ENCODE data around the gene ACO2.
A peak's percentile ranks its signal among the peaks of the same experiment; 100 is the strongest.

Gene ACO2

DNA sequence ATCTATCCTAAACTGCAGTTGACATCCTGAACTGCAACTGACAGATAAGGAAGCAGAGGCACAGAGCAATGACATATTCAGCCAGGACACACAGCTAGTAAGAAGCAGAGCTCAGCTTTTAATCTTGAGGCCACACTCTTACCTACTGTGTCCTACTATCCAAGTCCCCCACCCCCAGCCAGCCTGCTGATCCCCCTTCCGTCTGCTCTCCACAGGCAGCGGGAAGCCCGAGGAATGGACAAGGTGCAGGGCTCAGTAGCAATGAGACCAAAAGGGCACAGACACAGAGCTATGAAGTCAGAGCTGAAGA lies 71.0 kb downstream of the ACO2 start:
- H3K36me3 ChIP-seq (ENCODE audit: control insufficient read depth in 1 of 2, insufficient read depth in 2 of 2, low read length in 2 of 2), result peaks cover 18 to 25% of the 10 kb centered on the region in 2 experiments
- H2BK120ac ChIP-seq (ENCODE audit: insufficient read depth, low read length, poor library complexity), result no peak overlapping the region
- H3K4me2 ChIP-seq (ENCODE audit: low read length), result no peak overlapping the region
- no CpG with 5 or more reads among the region's 3 CpGs for WGBS (ENCODE audit: extremely low coverage, insufficient coverage, insufficient read length)
- no peak overlapping the region for H3K27ac ChIP-seq (ENCODE audit: low read depth, low read length)
- H3K79me2 ChIP-seq (ENCODE audit: control insufficient read depth, insufficient read depth, low read length, poor library complexity), result peaks cover 8% of the 10 kb centered on the region
- no peak overlapping the region for H4K12ac ChIP-seq (ENCODE audit: low read depth, low read length)
- H3K27me3 ChIP-seq (ENCODE audit: insufficient read depth, low read length), result no peaks in the 10 kb centered on the region
- no peak overlapping the region for H4K91ac ChIP-seq (ENCODE audit: low read depth, low read length)
- no peaks in the 10 kb centered on the region for H3K9me3 ChIP-seq (ENCODE audit: insufficient read depth, low read depth, low read length)
- H2AFZ ChIP-seq (ENCODE audit: insufficient read depth, low read length, poor library complexity), result no peak overlapping the region
- no peak overlapping the region for H3K23ac ChIP-seq (ENCODE audit: low read length)
- no peak overlapping the region for H3K9ac ChIP-seq (ENCODE audit: low read length)
- no peak overlapping the region for H3K18ac ChIP-seq (ENCODE audit: low read length)
- no peak overlapping the region for H4K8ac ChIP-seq (ENCODE audit: low read depth, low read length)
- no peak overlapping the region for H3K4me3 ChIP-seq (ENCODE audit: low read depth, low read length)
- H3K14ac ChIP-seq (ENCODE audit: low read length), result no peak overlapping the region
- no peak overlapping the region for H3K4ac ChIP-seq (ENCODE audit: low read depth, low read length)
- H2BK5ac ChIP-seq (ENCODE audit: low read depth, low read length, poor library complexity), result no peak overlapping the region
- peaks cover 5% of the 10 kb centered on the region for H3K79me1 ChIP-seq (ENCODE audit: low read length)
- H3K4me1 ChIP-seq (ENCODE audit: control insufficient read depth in 1 of 2, insufficient read depth in 2 of 2, low read length in 2 of 2), result peaks cover 3 to 5% of the 10 kb centered on the region in 2 experiments
- no peak overlapping the region for H2BK12ac ChIP-seq (ENCODE audit: low read length)
- H2AK5ac ChIP-seq (ENCODE audit: low read length), result no peak overlapping the region
- DNase-seq, result no peak

GRCh38 chr22:41540365-41540764 lies 71.4 kb downstream of the ACO2 start:
- H4K12ac ChIP-seq (ENCODE audit: low read depth, low read length), result no peak overlapping the region
- no peak overlapping the region for H3K23ac ChIP-seq (ENCODE audit: low read length)
- H2AK5ac ChIP-seq (ENCODE audit: low read length), result no peak overlapping the region
- no peak overlapping the region for H3K9ac ChIP-seq (ENCODE audit: low read length)
- H3K14ac ChIP-seq (ENCODE audit: low read length), result no peak overlapping the region
- DNase-seq, result no peak
- H4K8ac ChIP-seq (ENCODE audit: low read depth, low read length), result no peak overlapping the region
- H3K4me1 ChIP-seq (ENCODE audit: control insufficient read depth in 1 of 2, insufficient read depth in 2 of 2, low read length in 2 of 2), result peaks cover 3 to 5% of the 10 kb centered on the region in 2 experiments
- H3K4me2 ChIP-seq (ENCODE audit: low read length), result no peak overlapping the region
- H3K9me3 ChIP-seq (ENCODE audit: insufficient read depth, low read depth, low read length), result no peaks in the 10 kb centered on the region
- no peak overlapping the region for H2BK5ac ChIP-seq (ENCODE audit: low read depth, low read length, poor library complexity)
- H3K36me3 ChIP-seq (ENCODE audit: control insufficient read depth in 1 of 2, insufficient read depth in 2 of 2, low read length in 2 of 2), result peaks cover 18 to 25% of the 10 kb centered on the region in 2 experiments
- no peak overlapping the region for H3K27ac ChIP-seq (ENCODE audit: low read depth, low read length)
- peaks cover 5% of the 10 kb centered on the region for H3K79me1 ChIP-seq (ENCODE audit: low read length)
- H2AFZ ChIP-seq (ENCODE audit: insufficient read depth, low read length, poor library complexity), result no peak overlapping the region
- no peak overlapping the region for H3K4me3 ChIP-seq (ENCODE audit: low read depth, low read length)
- H3K27me3 ChIP-seq (ENCODE audit: insufficient read depth, low read length), result no peaks in the 10 kb centered on the region
- H3K18ac ChIP-seq (ENCODE audit: low read length), result no peak overlapping the region
- peaks cover 8% of the 10 kb centered on the region for H3K79me2 ChIP-seq (ENCODE audit: control insufficient read depth, insufficient read depth, low read length, poor library complexity)
- no CpG with 5 or more reads among the region's 7 CpGs for WGBS (ENCODE audit: extremely low coverage, insufficient coverage, insufficient read length)
- no peak overlapping the region for H2BK120ac ChIP-seq (ENCODE audit: insufficient read depth, low read length, poor library complexity)
- H3K4ac ChIP-seq (ENCODE audit: low read depth, low read length), result no peak overlapping the region
- H4K91ac ChIP-seq (ENCODE audit: low read depth, low read length), result no peak overlapping the region
- H2BK12ac ChIP-seq (ENCODE audit: low read length), result no peak overlapping the region

GRCh38 chr22:41541484-41541883 lies 72.6 kb downstream of the ACO2 start:
- no peak overlapping the region for H3K27ac ChIP-seq (ENCODE audit: low read depth, low read length)
- H3K79me2 ChIP-seq (ENCODE audit: control insufficient read depth, insufficient read depth, low read length, poor library complexity), result peaks cover 8% of the 10 kb centered on the region
- H2BK120ac ChIP-seq (ENCODE audit: insufficient read depth, low read length, poor library complexity), result no peak overlapping the region
- peaks cover 5% of the 10 kb centered on the region for H3K79me1 ChIP-seq (ENCODE audit: low read length)
- no peaks in the 10 kb centered on the region for H3K9me3 ChIP-seq (ENCODE audit: insufficient read depth, low read depth, low read length)
- no peak overlapping the region for H2BK12ac ChIP-seq (ENCODE audit: low read length)
- no peak for DNase-seq
- H2AFZ ChIP-seq (ENCODE audit: insufficient read depth, low read length, poor library complexity), result no peak overlapping the region
- no peak overlapping the region for H3K23ac ChIP-seq (ENCODE audit: low read length)
- H3K4me1 ChIP-seq (ENCODE audit: control insufficient read depth in 1 of 2, insufficient read depth in 2 of 2, low read length in 2 of 2), result peaks cover 3 to 5% of the 10 kb centered on the region in 2 experiments
- H2BK5ac ChIP-seq (ENCODE audit: low read depth, low read length, poor library complexity), result no peak overlapping the region
- no peak overlapping the region for H3K18ac ChIP-seq (ENCODE audit: low read length)
- peak overlapping the region; percentile 38 for H3K4me3 ChIP-seq (ENCODE audit: low read depth, low read length)
- peaks cover 18 to 25% of the 10 kb centered on the region in 2 experiments for H3K36me3 ChIP-seq (ENCODE audit: control insufficient read depth in 1 of 2, insufficient read depth in 2 of 2, low read length in 2 of 2)
- H3K27me3 ChIP-seq (ENCODE audit: insufficient read depth, low read length), result no peaks in the 10 kb centered on the region
- H3K4me2 ChIP-seq (ENCODE audit: low read length), result no peak overlapping the region
- H3K9ac ChIP-seq (ENCODE audit: low read length), result no peak overlapping the region
- no peak overlapping the region for H4K91ac ChIP-seq (ENCODE audit: low read depth, low read length)
- H4K12ac ChIP-seq (ENCODE audit: low read depth, low read length), result no peak overlapping the region
- no peak overlapping the region for H4K8ac ChIP-seq (ENCODE audit: low read depth, low read length)
- no peak overlapping the region for H3K4ac ChIP-seq (ENCODE audit: low read depth, low read length)
- H3K14ac ChIP-seq (ENCODE audit: low read length), result no peak overlapping the region
- WGBS (ENCODE audit: extremely low coverage, insufficient coverage, insufficient read length), result no CpG with 5 or more reads among the region's 3 CpGs
- no peak overlapping the region for H2AK5ac ChIP-seq (ENCODE audit: low read length)

DNA sequence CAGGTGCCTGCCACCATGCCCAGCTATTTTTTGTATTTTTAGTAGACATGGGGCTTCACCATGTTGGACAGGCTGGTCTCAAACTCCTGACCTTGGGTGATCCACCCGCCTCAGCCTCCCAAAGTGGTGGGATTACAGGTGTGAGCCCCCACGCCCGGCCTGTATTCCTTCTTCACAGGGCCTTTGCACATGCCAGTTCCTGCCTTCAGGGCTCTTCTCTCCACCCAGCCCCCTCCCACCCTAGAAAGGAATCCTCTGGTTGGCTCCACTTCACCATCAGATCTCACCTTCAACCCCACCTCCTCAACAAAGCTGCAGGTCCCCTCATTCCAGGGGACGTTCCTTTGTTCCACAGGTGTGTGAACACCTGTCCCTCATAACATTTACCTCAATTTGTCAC lies 73.3 kb downstream of the ACO2 start:
- Histone ChIP-seq H3K9me3 (ENCODE audit: insufficient read depth, low read depth, low read length) (no peaks in the 10 kb centered on the region), H3K18ac (ENCODE audit: low read length) (no peak overlapping the region), H3K36me3 (ENCODE audit: control insufficient read depth in 1 of 2, insufficient read depth in 2 of 2, low read length in 2 of 2) (peaks cover 16 to 22% of the 10 kb centered on the region in 2 experiments), H4K8ac (ENCODE audit: low read depth, low read length) (no peak overlapping the region), H2BK5ac (ENCODE audit: low read depth, low read length, poor library complexity) (no peak overlapping the region), H3K4ac (ENCODE audit: low read depth, low read length) (no peak overlapping the region), H4K12ac (ENCODE audit: low read depth, low read length) (no peak overlapping the region), H4K91ac (ENCODE audit: low read depth, low read length) (no peak overlapping the region), H2AK5ac (ENCODE audit: low read length) (no peak overlapping the region), H3K79me2 (ENCODE audit: control insufficient read depth, insufficient read depth, low read length, poor library complexity) (peaks cover 8% of the 10 kb centered on the region), H2BK12ac (ENCODE audit: low read length) (no peak overlapping the region), H3K4me1 (ENCODE audit: control insufficient read depth in 1 of 2, insufficient read depth in 2 of 2, low read length in 2 of 2) (peaks cover 3 to 5% of the 10 kb centered on the region in 2 experiments), H3K4me2 (ENCODE audit: low read length) (peak overlapping the region; percentile 5), H3K23ac (ENCODE audit: low read length) (no peak overlapping the region), H3K27ac (ENCODE audit: low read depth, low read length) (no peak overlapping the region), H3K79me1 (ENCODE audit: low read length) (peaks cover 5% of the 10 kb centered on the region), H3K4me3 (ENCODE audit: low read depth, low read length) (no peak overlapping the region), H3K9ac (ENCODE audit: low read length) (no peak overlapping the region), H2BK120ac (ENCODE audit: insufficient read depth, low read length, poor library complexity) (no peak overlapping the region), H3K14ac (ENCODE audit: low read length) (no peak overlapping the region), H2AFZ (ENCODE audit: insufficient read depth, low read length, poor library complexity) (no peak overlapping the region), H3K27me3 (ENCODE audit: insufficient read depth, low read length) (no peaks in the 10 kb centered on the region)
- no peak for DNase-seq
- no CpG with 5 or more reads among the region's 4 CpGs for WGBS (ENCODE audit: extremely low coverage, insufficient coverage, insufficient read length)

Measured in trophoblast cell (in vitro differentiated cells and primary cell).